ENCODE data around the gene HBS1L. TPM values are rescaled to one million over a fixed set of nuclear protein-coding genes. Genes with fewer than 3 reads are reported as not detected.

Gene HBS1L
- total and polyA plus RNA-seq, 9 of the 15 experiments (the other 6 are each of a cell fraction or from before 2014, with no cell fraction given) = 101 to 199 (median 145) TPM

GRCh38 chr6:135086414-135086764 lies 31.8 kb upstream of the HBS1L start:
- in situ Hi-C loops (cut with MboI) (no loop called here), intact Hi-C loops (cut with micrococcal nuclease) (loop anchor here (2.0 to 10.0 kb wide), 4 partner anchors 32 to 238 kb away; partner anchors contain the start of genes HBS1L and MYB)
- ChIA-PET CTCF (ENCODE audit: low intra/inter-chr PET ratio) (no interaction called here), POLR2A (interaction anchor here (1.2 to 2.3 kb wide), 4 partner anchors 30 to 312 kb away, joined by 3 to 7 read pairs (median 3); partner anchors contain the start of gene HBS1L)
- WGBS (ENCODE audit: insufficient coverage, low coverage, missing lambda C conversion rate) = 15% methylated on average over 5 of the region's 5 CpGs
- TF ChIP-seq ZNF592 (IDR thresholded peaks at IDR 0.05) (0 out of 2 replicates have a peak, but pooled peaks have one; percentile 20), FOXJ3 (CRISPR knock-in tag; IDR thresholded peaks at IDR 0.05) (no peak)
- peaks cover 7% of the 10 kb centered on the region; the same call in 2 of the 3 replicates for H3K36me3 ChIP-seq (ENCODE audit: control insufficient read depth, insufficient read depth, low read length)
- H3K9me3 ChIP-seq (replicated peaks; ENCODE audit: control insufficient read depth, insufficient read depth, low read depth, low read length) = peaks cover 21% of the 10 kb centered on the region
- no peak overlapping the region for H3K4me3 ChIP-seq
- H3K79me2 ChIP-seq (ENCODE audit: control insufficient read depth, insufficient read depth, low read length) = no peaks in the 10 kb centered on the region
- H3K27me3 ChIP-seq (ENCODE audit: control insufficient read depth in 2 of 2, insufficient read depth in 2 of 2, low read length in 2 of 2) = no peaks in the 10 kb centered on the region
- no TSS peak for BruUV-seq (replicated peaks)
- no peak for FAIRE-seq
- no peak for ATAC-seq
- H3K9me1 ChIP-seq (ENCODE audit: control insufficient read depth, insufficient read depth, low read length) = no peaks in the 10 kb centered on the region
- H3K9ac ChIP-seq (ENCODE audit: insufficient read depth in 1 of 2, low read depth in 2 of 2, low read length in 2 of 2) = peak overlapping the region in 1 of 2 experiments; percentile 52; a peak in 2 of 4 replicates
- DNase-seq (ENCODE audit: extremely low read depth in 1 of 4, low spot score in 3 of 4) = no peak
- H2AFZ ChIP-seq (ENCODE audit: low read depth, low read length) = peak overlapping the region; percentile 84
- peak overlapping the region; percentile 43 for H3K4me2 ChIP-seq (ENCODE audit: insufficient read depth, low read length)
- H3K27ac ChIP-seq (ENCODE audit: extremely low read depth, low read depth, low read length) = peak overlapping the region; percentile 79
- H3K4me1 ChIP-seq (replicated peaks in 1 of 2; ENCODE audit: control insufficient read depth in 2 of 2, insufficient read depth in 2 of 2, low read length in 2 of 2) = peaks cover 25 to 68% of the 10 kb centered on the region in 2 experiments
- H4K20me1 ChIP-seq (replicated peaks; ENCODE audit: control insufficient read depth, insufficient read depth, low read length) = no peaks in the 10 kb centered on the region
